Retina (tissue), 1 donor: ENCODE measurements around the gene HMGXB3.

Experiments
- DNase-seq: peaks from one replicate; pipeline ENCODE4 v3.0.0-alpha.2; 2016

Gene HMGXB3

GRCh38 chr5:150101023-150101422 is 100.5 kb downstream of the HMGXB3 start:
- DNase-seq = no peak
